Fibroblast of skin of left biceps (primary cell): ENCODE data around the gene FBN1.
A peak's percentile ranks its signal among the peaks of the same experiment; 100 is the strongest.

Experiments used
- DNase-seq, 2 experiments: peaks; one replicate each; pipeline ENCODE4 v3.0.0-alpha.2; 2013; ENCODE audit warnings: low read depth in 2 of 2

FBN1 gene

DNA sequence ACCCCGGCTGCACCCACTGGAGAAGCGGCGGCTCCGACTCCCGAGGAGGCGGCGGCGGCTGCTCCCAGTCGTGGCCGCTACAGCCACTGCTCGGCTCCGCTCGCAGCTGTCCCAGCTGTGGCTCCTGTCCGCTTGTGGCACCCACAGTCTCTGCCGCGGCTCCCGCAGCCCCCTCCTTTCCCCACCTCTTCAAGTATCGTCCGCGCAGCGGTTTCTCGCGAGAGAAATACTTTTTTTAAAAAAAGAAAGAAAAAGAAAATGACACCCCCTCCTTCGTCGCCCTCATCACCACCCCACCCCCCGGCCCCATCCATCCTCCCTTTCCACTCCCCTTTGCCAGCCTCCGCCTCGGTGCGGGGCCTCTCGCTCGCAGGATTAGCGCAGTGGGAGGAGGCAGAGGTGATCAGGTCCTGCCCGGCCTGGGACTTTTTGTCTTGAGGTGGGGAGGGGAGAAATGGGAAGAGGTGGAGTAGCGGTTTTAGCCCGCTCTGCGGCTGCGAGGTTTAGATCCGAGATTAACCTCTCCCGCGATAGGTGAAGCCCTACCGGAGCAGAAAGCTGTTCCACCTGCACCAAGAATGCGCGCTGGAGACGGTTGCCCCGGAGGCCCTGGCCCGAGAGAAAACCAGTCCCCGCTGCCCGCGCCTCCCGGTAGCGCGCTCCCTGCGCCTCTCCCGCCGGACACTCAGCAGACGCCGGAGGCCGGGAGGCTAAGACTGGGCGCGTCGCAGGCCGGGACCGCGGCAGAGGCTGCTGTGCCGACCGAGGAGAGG lies at the start of gene FBN1:
Gene FBN1, minus strand, starts transcription at position 152 of the 773 bp plus-strand sequence. CDS start 940 bp downstream, outside the sequence.
- peak; percentile 86 to 88 for DNase-seq

- DNase-seq = no peak
These were observed 48.0 kb upstream of the FBN1 start for GRCh38 chr15:48693484-48693883.

GRCh38 chr15:48688493-48688892 lies 43.0 kb upstream of the FBN1 start:
- DNase-seq = no peak

- no peak for DNase-seq
These were observed 38.7 kb upstream of the FBN1 start for GRCh38 chr15:48683991-48684765.

- no peak for DNase-seq
These were observed 37.6 kb upstream of the FBN1 start for GRCh38 chr15:48682942-48683651.

DNA sequence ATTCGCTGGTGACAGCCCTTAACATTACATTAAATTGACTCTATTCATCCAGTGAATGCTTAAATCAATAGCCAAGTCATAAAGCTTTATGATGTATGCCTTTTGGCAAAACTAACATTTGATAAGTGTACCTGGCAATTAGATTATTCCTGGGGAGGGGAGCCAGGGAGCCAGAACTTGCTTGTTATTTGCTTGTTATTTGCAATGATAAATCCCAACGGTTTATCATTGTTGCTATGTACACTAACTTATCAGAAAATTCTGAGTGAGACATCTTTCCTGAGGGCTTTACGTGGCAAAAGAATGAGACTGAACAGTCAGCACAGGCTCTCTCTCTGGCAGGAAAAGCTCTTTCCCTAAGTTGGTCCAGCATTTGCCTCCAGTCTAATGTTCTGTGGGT lies 35.8 kb upstream of the FBN1 start:
- DNase-seq = no peak

- peak; percentile 88 to 92 for DNase-seq
These were observed 35.3 kb upstream of the FBN1 start for GRCh38 chr15:48680841-48681240.

DNA sequence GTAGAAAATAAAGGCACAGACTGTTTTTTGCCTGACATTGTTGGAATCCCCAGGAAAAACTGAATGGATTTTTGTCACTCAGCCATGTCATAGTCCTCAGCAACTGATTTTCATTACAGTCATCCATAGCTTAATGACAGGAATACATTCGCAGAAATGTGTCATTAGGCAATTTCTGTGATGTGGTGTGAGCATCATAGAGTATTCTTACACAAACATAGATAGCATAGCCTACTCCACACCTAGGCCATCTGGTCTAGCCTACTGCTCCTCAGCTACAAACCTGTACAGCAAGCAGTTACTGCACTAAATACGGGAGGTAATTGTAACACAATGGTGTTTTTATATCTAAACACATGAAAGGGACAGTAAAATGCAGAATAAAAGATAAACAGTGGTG lies 34.4 kb upstream of the FBN1 start:
- no peak for DNase-seq

- no peak for DNase-seq
These were observed 33.3 kb upstream of the FBN1 start for GRCh38 chr15:48678851-48679250.

- no peak for DNase-seq
These were observed 32.3 kb upstream of the FBN1 start for GRCh38 chr15:48677821-48678220.

DNA sequence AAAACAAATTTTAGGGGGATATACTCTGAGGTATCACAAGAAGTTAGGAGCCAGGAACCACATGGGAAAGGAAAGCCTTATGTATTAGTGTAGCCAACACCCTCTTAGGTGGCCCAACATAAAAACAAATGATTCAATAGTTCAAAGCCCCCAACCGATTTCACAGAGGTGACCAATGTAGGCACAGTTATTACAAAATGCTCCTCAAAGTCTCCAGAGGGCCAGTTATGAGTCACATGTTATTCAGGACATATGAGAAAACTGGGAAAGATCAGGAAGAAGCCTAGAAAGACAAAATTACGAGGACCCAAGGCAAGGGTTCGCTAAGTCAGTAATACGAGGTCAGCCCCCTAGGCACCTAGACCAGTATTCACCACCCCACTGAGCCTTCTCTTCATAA lies 29.9 kb upstream of the FBN1 start:
- no peak for DNase-seq

DNA sequence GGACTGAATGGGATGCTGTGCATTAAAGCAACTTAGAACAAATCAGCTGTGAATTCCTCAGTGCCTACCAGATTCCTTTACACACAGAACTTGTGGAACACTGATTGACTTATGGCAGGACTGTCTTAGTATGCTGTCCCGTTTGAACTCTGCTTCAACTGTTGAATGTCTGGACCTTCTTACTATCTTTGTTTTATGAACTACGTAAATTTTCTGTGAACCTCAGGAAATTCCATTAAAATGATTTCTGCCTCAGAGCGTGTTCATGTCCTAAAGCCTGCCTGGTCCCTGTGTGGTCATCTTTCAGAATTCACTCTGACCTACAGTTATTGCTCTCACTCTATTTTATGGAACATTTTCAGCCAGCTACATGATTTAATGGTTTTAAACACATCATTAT lies 29.4 kb upstream of the FBN1 start:
- no peak for DNase-seq

GRCh38 chr15:48672206-48672605 lies 26.7 kb upstream of the FBN1 start:
- DNase-seq = no peak

GRCh38 chr15:48671103-48672022 lies 25.9 kb upstream of the FBN1 start:
- DNase-seq = peak; percentile 78 to 85

- peak in 1 of 2 experiments; percentile 61 for DNase-seq
These were observed 22.2 kb upstream of the FBN1 start for GRCh38 chr15:48667701-48668100.

DNA sequence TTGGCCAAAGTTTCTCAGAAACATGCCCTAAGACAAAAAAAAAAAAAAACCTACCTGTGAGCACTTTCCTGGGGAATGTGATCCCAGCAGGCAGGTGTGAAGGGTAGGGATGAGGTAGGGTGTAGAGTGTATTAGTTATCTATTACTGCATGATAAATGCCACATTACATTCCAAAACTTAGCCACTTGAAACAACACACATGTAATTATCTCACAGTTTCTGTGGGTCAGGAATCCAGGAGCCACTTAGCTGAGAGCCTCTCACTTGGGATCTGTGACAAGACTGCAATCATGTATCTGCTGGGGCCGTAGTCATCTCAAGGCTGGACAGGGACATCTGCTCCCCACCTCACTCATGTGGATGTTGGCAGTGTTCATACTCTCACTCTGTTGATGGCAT lies 18.9 kb upstream of the FBN1 start:
- no peak for DNase-seq

- DNase-seq = no peak
These were observed 12.6 kb upstream of the FBN1 start for GRCh38 chr15:48657950-48658591.

- DNase-seq = no peak
These were observed 9.3 kb upstream of the FBN1 start for GRCh38 chr15:48654801-48655200.

DNA sequence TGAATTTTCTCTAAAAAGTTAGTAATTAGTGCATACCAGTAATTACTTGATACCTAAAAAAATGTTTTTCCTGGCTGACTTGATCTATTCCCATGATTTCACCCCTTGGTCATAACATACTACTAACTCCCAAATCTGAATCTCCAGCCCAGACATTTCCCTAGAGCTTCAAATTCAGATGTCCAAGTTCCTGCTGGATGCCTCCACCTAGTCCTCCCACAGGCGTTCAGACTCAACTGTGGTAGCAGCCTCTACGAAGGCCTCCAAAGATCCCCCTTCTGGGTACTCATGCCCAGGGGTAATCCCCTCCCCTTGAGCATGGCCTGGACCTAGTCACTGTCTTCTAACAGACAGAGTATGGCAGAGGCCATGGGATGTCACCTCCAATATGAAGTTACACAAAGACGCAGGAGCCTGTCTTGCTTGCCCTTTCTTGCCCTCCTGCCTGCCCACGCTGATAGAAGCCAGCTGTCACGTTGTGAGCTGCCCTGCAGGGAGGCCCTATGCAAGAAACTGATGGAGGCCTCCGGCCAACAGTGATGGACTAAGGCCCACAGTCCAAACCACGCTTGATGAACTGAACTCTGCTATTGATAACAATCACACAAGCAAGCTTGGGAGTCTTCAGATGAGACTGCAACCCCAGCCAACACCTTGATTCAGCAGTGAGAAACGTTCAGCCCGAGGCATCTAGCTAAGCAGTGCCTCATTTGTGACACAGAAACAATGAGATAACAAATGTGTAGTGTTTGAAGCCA lies 8.6 kb upstream of the FBN1 start:
- DNase-seq = no peak

DNA sequence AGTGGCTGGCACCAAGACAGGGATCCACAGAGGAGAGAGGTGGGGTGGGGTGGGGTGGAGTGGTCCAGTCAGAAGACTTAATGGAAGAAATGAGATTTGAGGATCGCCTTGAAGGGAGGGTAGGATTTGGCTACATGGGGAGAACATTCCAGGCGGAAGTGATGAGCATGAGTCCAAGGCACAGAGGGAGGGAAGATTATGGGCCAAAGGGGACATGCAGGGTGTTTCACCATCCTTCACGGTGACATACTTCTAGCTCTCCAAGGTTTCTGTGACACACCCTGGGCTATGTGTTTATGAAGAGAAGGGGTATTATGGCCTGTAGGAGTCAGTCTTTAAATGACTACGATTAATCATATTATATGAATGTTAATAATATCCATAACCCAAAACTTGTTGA lies 7.7 kb upstream of the FBN1 start:
- no peak for DNase-seq
